ENCODE data around the gene TOM1L2.
A peak's percentile ranks its signal among the peaks of the same experiment; 100 is the strongest.
"Not testable (repeated sequence)": the region's sequence is repeated elsewhere in the genome, so short reads cannot be mapped to it uniquely, and the experiment has no call there.

The TOM1L2 gene

DNA sequence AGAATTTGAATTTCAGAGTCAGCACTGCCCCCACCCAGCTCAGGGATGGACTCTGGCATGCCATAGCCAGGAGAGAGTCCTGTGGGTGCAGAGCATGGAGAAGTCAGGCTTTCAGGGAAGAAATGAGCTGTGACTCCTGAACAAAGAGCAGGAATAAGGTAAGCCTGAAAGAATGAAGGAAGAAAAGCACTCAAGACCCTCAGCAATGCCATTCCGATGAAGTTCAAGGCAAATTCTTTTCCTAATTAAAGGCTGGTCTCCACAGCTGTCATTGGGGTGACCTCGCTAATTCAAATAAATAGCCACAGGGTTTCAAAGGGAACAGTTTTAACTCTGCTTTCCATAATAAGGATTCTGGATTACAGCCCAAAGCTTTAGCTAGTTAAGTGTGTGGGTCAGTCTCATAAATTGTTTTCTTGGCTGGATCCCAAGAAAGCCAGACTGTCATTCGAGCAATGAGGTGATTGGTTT lies 31.7 kb downstream of the TOM1L2 start:
- DNase-seq, result peak in 1 of 2 experiments; percentile 11

DNA sequence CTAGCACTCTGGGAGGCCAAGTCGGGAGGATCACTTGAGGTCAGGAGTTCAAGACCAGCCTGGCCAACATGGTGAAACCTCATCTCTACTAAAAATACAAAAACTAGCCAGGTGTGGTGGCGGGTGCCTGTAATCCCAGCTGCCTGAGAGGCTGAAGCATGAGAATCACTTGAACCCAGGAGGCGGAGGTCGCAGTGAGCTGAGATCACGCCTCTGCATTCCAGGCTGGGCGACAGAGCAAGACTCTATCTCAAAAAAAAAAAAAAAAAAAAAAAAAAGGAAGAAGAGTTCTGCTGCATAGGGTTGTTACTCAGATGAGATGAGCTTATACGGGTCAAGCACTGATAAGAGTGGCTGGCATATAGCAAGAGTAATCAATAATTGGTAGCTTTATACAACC lies 32.3 kb downstream of the TOM1L2 start:
- not testable (repeated sequence) for DNase-seq

DNA sequence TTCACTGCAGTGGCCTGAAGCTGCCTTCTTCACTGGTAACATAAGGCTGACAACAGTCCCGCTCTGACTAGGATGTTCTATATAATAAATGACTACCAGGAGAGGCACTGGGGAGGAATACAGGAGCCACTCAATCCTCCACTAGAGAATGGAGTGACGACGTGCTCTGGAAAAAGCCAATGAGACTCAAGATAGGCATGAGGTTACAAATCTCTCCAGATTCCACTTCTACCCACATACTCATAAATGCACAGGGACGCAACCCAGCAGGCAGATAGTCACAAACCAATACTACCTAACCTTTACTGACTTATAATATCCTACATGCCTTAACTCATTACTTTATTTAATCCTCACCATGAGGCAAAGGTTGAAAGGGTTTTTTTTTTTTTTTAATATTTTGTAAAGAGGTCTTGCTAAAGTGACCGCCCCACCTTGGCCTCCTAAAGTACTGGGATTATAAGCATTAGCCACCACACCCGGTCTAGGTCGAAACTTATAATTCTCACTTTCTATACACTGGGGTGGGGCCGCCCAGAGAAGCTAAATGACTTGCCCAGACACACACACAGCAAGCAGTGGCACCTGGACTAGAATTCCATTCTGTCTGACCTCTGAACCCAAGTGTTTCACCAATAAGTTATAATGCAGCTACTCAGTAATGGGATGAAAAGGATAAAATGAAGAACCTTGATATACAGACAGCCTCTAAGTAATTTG lies 33.7 kb downstream of the TOM1L2 start:
- DNase-seq, result no peak

DNA sequence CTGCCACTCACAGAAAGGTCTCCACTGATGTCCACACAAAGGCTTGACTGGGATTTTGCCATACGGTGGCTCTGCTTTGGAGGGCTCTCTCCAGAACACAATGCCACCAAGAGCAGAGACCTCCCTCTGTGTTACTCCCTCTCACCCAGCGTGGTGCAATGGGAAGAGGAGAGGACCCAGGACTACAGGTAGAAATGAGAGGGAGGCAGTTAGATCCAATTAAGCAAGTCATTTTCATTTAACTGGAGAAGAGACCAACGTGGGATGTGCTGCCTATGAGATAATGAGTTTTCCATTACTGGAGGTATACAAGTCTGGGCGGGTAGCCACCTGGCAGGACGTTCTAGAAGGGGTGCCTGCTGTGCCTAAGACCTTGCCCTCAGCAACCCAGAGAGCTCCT lies 34.2 kb downstream of the TOM1L2 start:
- no peak for DNase-seq

DNA sequence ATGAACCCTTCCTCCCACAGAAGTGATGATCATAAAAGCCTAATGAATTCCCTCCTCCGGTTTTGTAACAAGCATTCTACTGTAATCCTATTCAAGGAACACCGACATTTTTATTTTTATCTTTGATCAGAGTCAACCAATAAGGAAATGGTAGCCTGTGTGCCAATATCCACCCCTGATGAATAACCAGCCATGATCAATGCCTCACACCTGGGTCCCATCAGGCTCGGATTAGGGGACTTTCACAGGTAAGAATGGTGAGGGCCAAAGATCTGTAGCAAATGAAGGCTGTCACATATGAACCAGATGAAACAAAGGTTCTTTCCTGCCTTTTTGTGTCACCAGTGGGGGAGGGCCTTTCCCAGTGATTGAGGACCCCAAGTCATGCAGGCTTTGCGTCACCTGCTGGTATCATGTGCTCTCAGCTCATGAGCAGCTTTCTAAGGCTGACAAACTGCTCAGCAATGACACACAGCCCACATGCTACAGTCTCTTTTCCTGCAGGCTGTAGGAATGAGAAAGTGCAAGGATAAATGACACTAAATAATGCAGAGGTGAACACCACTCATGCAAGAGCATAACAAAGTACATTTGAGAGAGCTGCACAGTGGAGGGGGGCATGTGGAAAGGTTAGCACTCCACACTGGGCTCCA lies 34.9 kb downstream of the TOM1L2 start:
- no peak for DNase-seq

DNA sequence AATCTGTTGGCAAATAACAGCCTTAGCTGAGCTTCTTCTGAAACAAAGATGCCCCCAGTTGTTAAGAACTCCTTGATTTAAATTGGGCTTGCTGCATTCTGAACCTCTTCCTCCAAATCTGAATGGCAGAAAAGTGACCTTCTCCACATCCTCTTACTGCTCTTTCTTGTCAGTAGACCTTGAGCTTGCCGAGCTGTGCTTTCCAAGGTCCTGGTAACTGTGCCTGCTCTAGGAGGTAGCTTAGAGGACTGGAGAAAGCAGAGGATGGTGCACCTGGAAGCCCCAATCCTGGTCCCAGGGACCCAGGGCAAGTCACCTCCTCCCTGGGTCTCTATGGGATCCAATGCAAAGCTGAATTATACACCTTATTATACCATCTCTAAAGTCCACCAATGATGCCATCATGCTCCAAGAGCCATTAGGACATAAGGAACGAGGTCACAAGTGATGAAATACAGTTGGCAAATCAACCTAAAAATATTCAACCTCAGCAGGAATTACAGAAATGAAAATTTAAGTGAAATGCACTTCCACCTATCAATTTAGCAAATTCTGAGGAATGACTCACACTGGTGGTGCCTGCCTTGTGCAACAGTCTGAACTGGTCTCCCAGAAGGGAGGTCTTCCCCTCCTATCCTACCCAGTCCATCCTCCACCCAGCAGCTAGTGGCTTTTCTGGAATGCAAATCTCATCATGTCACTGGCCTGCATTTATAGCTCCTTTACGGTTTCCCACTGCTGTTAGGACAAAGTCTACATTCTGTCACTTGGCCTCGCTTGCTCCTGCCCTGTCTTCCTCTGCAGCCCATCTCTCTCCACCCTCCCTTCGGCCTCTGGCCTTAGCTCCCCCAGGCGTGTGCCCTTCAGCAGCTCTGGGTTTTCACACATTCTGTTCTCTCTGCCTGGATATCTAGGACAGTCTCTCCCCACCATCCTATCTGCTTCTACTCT lies 36.6 kb downstream of the TOM1L2 start:
- DNase-seq, result no peak

DNA sequence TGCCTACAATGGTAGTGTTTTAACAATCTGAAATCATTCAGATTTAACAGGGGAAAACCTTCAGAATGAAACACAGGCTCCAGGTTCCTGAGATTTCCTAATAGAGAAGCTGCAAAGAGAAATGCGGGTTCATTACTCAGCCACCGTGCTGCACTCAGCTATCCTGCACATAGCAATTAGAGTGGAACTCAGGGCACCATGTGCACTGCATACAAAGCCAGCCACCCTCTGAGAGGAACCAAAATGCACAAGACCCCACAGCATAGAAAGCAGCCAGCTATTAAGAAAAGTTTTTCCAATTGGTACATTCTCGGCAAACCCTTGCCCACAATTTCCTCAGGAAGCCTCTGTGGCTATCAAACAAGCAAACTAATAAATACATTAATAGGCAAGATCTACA lies 37.4 kb downstream of the TOM1L2 start:
- DNase-seq, result no peak

DNA sequence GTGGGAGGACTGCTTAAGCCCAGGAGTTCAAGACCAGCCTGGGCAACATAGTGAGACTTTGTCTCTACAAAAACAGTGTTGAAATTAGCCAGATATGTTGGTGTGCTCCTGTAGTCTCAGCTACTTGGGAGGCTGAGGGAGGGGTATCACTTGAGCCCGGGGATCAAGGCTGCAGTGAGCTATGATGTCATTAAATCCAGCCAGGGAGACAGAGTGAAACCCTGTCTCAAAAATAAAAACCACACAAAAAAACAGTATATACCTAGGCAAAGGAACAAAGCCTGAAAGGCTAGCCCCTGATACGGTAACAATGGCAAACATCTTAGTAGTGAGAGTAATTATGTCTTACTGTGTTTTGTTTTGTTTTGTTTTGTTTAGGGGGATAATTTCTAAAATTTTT lies 38.0 kb downstream of the TOM1L2 start:
- no peak for DNase-seq

DNA sequence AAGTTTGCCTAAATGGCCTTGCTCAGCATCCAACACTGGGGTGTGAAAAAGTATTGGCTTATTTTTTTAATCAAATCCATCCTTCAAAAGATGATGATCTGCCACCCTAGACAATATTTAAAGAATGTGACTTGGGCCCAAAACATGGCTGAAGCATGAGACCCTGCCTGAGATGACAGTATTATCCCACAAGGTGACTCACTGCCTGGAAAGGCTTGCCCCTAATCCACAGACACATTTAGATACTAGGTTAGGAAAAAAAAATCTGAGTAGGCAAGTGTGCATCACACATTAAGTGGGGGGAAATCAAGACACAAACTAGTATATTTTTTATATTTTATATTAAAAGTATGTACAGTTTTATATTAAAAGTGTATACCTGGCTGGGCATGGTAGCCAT lies 38.4 kb downstream of the TOM1L2 start:
- no peak for DNase-seq

DNA sequence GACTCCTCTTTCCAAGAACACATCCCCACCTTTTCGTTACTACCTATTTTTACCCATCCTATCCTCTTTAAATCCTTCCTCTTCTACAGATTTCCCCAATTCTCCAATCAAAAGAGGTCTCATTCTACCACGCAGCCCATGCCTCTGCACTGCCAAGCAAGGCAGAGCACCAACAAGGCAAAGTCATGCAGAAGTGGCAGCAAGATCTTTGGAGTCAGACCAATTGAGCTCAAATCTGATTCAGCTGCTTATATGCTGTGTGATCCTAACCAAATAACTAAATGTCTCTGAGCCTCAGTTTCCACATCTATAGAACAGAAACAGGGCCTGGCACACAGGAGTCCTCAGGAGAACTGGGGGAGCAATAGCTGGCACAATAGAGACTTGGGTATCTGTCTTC lies 41.0 kb downstream of the TOM1L2 start:
- DNase-seq, result no peak

DNA sequence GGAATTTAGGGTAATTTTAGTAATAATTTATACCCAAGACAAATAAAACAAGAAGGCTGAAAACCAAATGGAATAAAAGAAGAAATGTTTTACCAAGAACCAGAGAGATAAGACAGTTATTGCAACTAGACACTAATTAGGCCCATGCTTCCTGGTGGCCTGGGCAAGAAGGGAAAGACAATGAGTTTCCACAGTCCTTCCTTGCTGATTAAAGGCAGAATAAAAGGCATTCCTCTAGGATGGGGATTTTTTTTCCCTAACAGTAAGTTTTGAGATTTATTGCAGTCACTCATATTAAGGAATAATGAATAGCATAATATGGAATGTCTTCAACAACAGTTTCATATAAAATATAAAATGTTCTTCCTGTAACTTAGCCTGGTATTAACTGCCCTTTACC lies 41.5 kb downstream of the TOM1L2 start:
- DNase-seq, result no peak

DNA sequence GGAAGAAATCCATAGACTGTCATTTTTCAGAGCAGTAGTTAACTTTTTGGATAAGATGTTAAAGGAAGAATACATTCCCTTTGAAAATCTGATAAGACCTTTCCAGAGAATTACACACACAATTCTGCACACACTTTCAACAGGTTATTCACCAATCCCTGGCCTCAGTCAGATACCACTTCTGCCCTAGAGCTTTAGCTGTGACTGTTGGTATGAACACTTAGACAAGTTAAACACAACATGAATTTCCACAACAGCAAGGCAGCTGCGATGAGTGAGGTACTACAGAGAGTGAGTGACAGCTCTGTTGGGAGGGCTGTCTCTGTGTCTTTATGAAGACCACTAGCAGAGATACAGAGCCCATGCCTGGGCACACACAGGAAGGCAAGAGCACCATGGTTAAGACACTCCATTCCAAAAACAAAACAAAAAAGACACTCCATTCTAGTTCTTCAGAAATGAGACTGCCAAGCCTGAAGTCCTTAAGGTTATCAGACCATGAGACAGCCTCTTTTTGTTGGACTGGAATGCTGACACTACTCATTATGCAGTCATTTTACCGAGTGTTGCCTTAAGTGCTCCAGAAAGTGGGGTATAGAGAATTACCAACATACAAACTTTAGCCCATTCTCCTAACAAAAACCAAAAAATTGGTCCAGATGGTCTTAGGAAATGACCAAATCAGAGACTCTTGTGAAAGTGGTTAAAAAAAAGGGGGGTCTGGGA lies 42.4 kb downstream of the TOM1L2 start:
- DNase-seq, result no peak

DNA sequence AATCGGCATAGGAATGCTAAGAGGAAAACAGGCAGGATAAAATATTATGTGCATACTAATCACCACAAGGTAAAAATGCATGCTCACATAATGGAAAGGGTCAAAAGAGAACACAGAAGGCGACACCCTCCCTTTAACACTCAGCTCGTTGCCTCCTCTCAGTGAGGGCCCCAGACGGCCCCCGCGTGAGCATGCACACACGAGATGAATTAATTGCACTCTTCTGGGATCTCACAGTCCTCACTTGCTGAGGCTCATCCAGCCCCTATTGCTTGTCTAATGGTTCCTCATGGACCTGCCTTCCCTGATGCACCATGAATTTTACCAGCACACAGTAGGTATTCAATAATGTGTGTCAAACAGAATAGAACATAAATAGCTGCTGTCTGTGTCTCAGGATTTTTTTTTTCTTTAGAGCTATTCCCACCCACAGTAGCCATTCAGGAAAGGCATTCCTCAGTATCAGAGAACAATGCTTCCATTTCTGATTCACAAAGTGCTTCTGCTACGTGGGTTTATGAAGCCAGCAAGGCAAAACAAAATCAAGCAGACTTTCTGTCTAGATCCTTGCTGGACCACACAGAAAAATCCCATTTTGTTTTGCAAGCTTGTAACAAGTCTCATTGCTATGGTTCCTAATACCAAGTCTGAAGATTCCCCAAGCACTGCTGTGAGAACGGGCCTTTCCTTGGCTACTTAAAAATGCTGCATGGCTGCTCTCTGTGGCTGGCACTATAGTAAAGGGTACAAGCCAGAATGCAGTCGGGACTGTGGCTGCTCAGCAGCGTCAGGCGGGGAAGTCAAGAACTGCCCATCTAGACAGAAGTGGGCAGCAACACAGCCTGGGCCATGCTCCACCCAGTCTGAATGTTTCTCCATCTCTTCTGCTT lies 43.6 kb downstream of the TOM1L2 start:
- no peak for DNase-seq

DNA sequence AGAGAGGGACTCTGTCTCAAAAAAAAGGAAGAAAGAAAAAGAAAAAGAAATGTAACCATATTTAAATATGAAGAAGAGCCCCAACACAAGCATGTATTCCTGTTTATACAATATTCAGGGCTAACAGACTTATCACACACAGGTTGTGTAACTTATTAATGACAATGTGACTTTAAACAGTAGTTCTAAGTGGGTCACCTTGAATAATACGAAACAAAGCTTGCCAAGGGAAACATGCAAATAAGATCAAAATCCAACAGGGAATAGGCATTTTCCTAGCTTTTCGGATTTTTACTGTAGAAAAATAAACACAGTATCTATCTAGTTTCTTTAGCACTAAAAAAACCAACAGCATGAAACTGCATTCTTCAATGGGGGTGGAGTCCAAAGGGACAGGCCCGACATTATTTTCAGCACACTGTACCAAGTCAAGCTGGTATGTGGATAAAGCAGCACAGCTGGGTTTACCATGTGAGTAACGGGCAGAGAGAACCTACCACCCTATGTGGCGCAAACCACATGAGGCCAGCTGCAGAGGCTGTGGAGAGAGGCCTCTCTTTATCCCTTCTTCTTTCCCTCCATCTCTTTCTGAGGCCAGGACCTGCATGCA lies 45.3 kb downstream of the TOM1L2 start:
- DNase-seq, result no peak

DNA sequence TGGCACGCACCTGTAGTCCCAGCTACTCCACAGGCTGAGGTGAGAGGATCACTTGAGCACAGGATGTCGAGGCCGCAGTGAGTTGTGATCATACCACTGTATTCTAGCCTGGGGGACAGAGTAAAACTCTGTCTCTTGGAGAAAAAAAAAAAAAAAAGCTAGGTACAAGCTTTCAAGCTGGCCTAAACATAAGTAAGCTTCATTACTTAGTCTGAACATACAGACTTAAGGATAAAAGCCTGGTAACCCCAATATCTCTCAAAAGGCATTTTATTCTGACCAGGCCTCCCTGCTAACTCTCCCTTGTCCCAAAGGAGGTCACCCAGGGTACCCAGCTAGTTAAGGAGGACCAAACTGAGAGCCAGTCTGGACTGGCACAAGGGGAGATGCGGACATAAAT lies 46.2 kb downstream of the TOM1L2 start:
- no peak for DNase-seq

DNA sequence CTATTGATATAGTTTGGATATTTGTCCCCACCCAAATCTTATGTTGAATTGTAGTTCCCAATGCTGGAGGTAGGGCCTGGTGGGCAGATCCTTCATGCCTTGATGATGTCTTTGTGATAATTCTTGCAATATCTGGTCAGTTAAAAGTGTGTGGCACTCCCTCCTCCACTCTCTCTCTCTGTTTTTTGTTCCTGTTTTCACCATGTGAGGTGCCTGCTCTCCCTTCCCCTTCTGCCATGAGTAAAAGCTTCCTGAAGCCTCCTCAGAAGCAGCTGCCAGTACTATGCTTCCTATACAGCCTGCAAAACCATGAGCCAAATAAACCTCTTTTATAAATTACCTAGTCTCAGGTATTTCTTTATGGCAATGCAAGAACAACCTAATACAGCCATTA lies 47.3 kb downstream of the TOM1L2 start:
- DNase-seq, result no peak

DNA sequence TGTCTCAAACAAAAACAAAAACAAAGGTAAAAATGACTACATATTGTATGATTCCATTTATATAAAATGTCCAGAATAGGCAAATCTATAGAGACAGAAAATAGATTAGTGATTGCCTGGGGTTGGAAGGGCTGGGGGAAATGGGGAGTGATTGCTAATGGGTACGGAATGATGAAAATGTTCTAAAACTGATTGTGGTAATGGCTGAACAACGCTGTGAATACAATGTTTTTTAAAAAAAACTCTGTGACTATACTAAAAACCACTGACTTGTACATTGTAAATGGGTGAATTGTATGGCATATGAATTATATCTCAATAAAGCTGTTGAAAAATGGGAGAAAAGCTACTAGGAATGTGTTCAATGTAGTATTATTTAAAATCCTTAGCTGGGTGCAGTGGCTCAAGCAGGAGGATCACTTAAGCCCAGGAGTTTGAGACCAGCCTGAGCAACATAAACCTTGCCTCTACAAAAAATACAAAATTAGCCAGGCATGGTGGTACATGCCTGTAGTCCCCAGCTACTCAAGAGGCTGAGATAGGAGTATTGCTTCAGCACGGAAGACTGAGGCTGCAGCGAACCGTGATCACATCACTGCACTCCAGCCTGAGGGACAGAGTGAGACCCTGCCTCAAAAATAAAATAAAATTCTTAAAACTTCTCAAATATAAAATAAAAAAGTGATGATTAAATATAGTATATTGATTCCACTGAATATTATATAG lies 47.9 kb downstream of the TOM1L2 start:
- DNase-seq, result no peak

DNA sequence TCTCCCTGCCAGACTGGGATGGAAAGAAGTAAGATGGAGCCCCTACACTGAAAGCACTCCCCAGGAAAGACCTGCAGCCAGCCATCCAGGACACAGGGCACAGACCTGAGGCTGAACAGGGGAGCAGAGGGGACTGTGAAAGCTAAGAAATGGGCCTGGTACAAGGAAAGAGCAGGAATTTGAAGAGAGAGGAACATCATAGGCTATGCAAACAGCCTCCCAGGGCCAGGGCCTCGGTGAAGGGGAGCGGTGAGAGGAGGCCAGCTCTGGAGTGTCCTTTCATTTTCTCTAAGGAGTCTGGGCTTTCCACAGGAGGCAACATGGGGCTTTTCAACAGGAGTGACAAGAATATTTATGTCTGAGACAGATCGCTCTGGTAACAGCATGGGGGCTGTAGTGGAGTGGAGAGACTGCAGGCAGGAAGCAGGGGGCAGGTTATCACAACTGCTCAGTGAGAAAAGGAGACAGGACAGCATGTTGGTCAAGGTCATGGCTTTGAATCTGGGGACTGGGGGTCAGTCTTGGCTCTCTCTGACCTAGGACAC lies 50.1 kb downstream of the TOM1L2 start:
- no peak for DNase-seq

DNA sequence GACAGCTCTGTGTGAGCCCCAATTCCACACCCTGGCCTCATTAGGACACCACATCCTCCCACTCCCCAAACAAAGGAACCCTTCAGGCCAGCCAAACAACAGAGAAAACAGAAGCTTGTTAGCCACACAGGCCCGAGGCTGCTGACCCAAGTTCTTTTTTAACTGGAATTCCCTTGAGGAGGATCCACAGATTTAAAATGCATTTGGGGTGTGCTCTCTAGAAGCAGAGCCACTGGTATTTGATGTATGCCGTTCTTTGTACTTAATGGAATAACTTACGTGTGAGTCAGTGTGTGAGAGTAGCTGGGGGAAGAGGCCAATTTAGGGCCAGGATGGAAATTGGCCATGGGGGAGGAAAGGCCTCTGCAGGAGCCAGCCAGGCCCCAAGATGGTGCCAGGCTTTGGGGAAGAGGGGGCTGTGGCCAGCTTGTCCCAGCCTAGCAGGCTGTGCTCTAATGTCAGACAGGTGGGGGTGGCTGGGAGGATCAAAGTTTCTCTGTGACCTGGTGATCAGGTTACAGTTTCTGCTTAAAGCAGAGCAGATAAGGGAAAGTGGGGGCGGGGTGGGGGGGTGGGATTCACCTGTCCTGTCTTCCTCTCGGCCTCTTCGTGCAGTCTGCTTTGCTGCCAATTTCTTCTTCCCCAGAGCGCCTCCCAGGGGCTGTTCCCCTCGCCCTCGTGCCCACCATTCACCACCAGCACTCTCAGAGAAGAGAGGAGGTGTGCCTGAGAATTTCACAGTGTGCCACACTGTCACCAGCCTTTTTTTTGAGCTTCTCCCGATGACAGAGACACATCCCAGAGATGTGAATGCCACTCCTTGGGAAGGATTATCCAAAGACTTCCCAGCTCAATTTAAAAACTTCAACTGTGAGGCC lies 50.8 kb downstream of the TOM1L2 start:
- no peak for DNase-seq
